OCI-LY1 (cell line): ENCODE measurements around the gene TNS1.

Source experiments
- H2AFZ ChIP-seq: fragments of 200-600 bp; sonication (generic), shearing (Covaris generic); 2 replicates; pipeline ENCODE4 v1.6.0; 2014; ENCODE audit warnings: antibody characterized with exemption, mild to moderate bottlenecking, low read length
- H3F3A ChIP-seq: fragments of 200-600 bp; sonication (generic), shearing (Covaris generic); 2 replicates; pipeline ENCODE4 v1.6.0; 2014; ENCODE audit warnings: mild to moderate bottlenecking, antibody characterized with exemption, low read length, moderate library complexity; ENCODE audit not compliant: insufficient read depth
- H3K27ac ChIP-seq: fragments of 200-600 bp; sonication (generic); 2 replicates; pipeline ENCODE4 v1.5.1; 2014; ENCODE audit warnings: low read length, mixed run types, mild to moderate bottlenecking, low read depth; ENCODE audit not compliant: poor library complexity, severe bottlenecking
- H3K27me3 ChIP-seq: fragments of 200-600 bp; sonication (generic); 2 replicates; pipeline ENCODE4 v1.6.0; 2014; ENCODE audit warnings: antibody characterized with exemption, mild to moderate bottlenecking, low read length, moderate library complexity; ENCODE audit not compliant: insufficient read depth
- H3K36me3 ChIP-seq: fragments of 200-600 bp; sonication (generic); 2 replicates; pipeline ENCODE4 v1.6.1; 2014; ENCODE audit warnings: mild to moderate bottlenecking, antibody characterized with exemption, low read length, moderate library complexity, mixed read lengths; ENCODE audit not compliant: insufficient read depth
- H3K4me1 ChIP-seq: fragments of 200-600 bp; sonication (generic); 2 replicates; pipeline ENCODE4 v1.5.1; 2014; ENCODE audit warnings: mild to moderate bottlenecking, low read length, moderate library complexity; ENCODE audit not compliant: insufficient read depth, severe bottlenecking
- H3K4me2 ChIP-seq: fragments of 200-600 bp; sonication (generic), shearing (Covaris generic); 2 replicates; pipeline ENCODE4 v1.6.1; 2014; ENCODE audit warnings: low read length
- H3K4me3 ChIP-seq: fragments of 200-600 bp; sonication (generic); 2 replicates; pipeline ENCODE4 v1.5.1; 2014; ENCODE audit warnings: low read length, low read depth, mild to moderate bottlenecking, mixed read lengths; ENCODE audit not compliant: poor library complexity, severe bottlenecking
- H3K79me2 ChIP-seq: fragments of 200-600 bp; shearing (Covaris generic); 2 replicates; pipeline ENCODE4 v1.6.1; 2016; ENCODE audit warnings: mixed run types, low read length, mixed read lengths; ENCODE audit not compliant: insufficient read depth
- H3K9ac ChIP-seq: fragments of 200-600 bp; sonication (generic), shearing (Covaris generic); 2 replicates; pipeline ENCODE4 v1.6.1; 2014; ENCODE audit warnings: mild to moderate bottlenecking, low read length, mixed read lengths
- H3K9me2 ChIP-seq: fragments of 200-600 bp; sonication (generic), shearing (Covaris generic); 2 replicates; pipeline ENCODE4 v1.6.1; 2014; ENCODE audit warnings: low read depth, mild to moderate bottlenecking, low read length, mixed read lengths
- H3K9me3 ChIP-seq: fragments of 200-600 bp; shearing (Covaris generic); 2 replicates; pipeline ENCODE4 v1.6.1; 2014; ENCODE audit warnings: low read length, mixed read lengths
- H4K20me1 ChIP-seq: fragments of 200-600 bp; sonication (generic), shearing (Covaris generic); 2 replicates; pipeline ENCODE4 v1.6.0; 2016; ENCODE audit warnings: mild to moderate bottlenecking, low read length; ENCODE audit not compliant: insufficient read depth
- CTCF ChIP-seq: fragments of 200-600 bp; sonication (generic), shearing (Covaris generic); IDR thresholded peaks from 2 replicates; pipeline ENCODE4 v1.5.1; 2017; ENCODE audit warnings: mild to moderate bottlenecking, antibody characterized with exemption, low read length, moderate library complexity, mixed read lengths
- EZH2 ChIP-seq: fragments of 200-600 bp; sonication (generic), shearing (Covaris generic); IDR thresholded peaks from 2 replicates; pipeline ENCODE4 v1.8.0; 2017; ENCODE audit warnings: borderline replicate concordance, mixed run types, mild to moderate bottlenecking, antibody characterized with exemption, low read length, moderate library complexity, mixed read lengths

TNS1 gene

GRCh38 chr2:217794133-217794986 is 208.4 kb downstream of the TNS1 start:
- Histone ChIP-seq H3F3A (no peaks in the 10 kb centered on the region), H3K27me3 (no peaks in the 10 kb centered on the region), H3K79me2 (no peaks in the 10 kb centered on the region), H3K9me3 (no peaks in the 10 kb centered on the region), H3K9me2 (no peaks in the 10 kb centered on the region), H2AFZ (no peak overlapping the region), H3K36me3 (no peaks in the 10 kb centered on the region), H3K4me2 (no peak overlapping the region), H3K27ac (no peak overlapping the region), H3K4me1 (peaks cover 48% of the 10 kb centered on the region), H3K9ac (no peak overlapping the region), H3K4me3 (no peak overlapping the region), H4K20me1 (no peaks in the 10 kb centered on the region)
- TF ChIP-seq EZH2 (no peak), CTCF (no peak)

- Histone ChIP-seq H3K27ac (no peak overlapping the region), H3K79me2 (no peaks in the 10 kb centered on the region), H3K4me2 (no peak overlapping the region), H3K4me3 (no peak overlapping the region), H3K27me3 (no peaks in the 10 kb centered on the region), H3K9me2 (no peaks in the 10 kb centered on the region), H3K9ac (no peak overlapping the region), H4K20me1 (no peaks in the 10 kb centered on the region), H3F3A (no peaks in the 10 kb centered on the region), H3K36me3 (no peaks in the 10 kb centered on the region), H3K4me1 (peaks cover 44% of the 10 kb centered on the region), H2AFZ (no peak overlapping the region), H3K9me3 (no peaks in the 10 kb centered on the region)
- TF ChIP-seq CTCF (no peak), EZH2 (no peak)
Observed at GRCh38 chr2:217793566-217794132, 209.1 kb downstream of the TNS1 start.

- TF ChIP-seq EZH2 (no peak), CTCF (no peak)
- Histone ChIP-seq H3K27ac (no peak overlapping the region), H3K27me3 (no peaks in the 10 kb centered on the region)
Observed at GRCh38 chr2:217792626-217793527, 209.9 kb downstream of the TNS1 start.

More at GRCh38 chr2:217792626-217793527, 209.9 kb downstream of the TNS1 start:
- no peaks in the 10 kb centered on the region for H3K79me2 ChIP-seq
- no peaks in the 10 kb centered on the region for H3K9me2 ChIP-seq
- H3K4me2 ChIP-seq = no peak overlapping the region
- H4K20me1 ChIP-seq = no peaks in the 10 kb centered on the region
- H3K36me3 ChIP-seq = no peaks in the 10 kb centered on the region
- no peak overlapping the region for H3K4me3 ChIP-seq
- H3K9me3 ChIP-seq = no peaks in the 10 kb centered on the region
- no peak overlapping the region for H2AFZ ChIP-seq
- H3K9ac ChIP-seq = no peak overlapping the region
- H3F3A ChIP-seq = no peaks in the 10 kb centered on the region
- H3K4me1 ChIP-seq = peaks cover 36% of the 10 kb centered on the region
